Measurements from ENCODE around the gene NMT2.

DNA sequence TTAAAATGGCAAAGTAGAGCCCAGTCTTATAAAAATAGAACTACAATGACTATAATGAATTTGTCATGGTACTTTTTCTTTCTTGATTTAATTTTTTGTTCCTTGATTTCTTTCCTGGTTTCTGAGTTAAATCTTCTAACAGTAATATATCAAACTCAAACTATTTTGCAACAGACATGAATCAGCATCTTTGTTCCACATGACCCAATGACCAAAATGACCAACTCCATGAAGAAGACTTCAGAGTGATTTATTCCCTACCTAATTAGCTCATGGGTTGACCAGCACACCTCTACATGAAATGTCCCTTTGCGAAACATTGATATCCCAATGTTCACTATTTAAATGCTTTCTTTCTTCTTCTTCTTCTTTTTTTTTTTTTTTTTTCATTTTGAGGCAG, 30.9 kb downstream of the NMT2 start:
- TF ChIP-seq, protein P1, sequence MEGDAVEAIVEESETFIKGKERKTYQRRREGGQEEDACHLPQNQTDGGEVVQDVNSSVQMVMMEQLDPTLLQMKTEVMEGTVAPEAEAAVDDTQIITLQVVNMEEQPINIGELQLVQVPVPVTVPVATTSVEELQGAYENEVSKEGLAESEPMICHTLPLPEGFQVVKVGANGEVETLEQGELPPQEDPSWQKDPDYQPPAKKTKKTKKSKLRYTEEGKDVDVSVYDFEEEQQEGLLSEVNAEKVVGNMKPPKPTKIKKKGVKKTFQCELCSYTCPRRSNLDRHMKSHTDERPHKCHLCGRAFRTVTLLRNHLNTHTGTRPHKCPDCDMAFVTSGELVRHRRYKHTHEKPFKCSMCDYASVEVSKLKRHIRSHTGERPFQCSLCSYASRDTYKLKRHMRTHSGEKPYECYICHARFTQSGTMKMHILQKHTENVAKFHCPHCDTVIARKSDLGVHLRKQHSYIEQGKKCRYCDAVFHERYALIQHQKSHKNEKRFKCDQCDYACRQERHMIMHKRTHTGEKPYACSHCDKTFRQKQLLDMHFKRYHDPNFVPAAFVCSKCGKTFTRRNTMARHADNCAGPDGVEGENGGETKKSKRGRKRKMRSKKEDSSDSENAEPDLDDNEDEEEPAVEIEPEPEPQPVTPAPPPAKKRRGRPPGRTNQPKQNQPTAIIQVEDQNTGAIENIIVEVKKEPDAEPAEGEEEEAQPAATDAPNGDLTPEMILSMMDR (IDR thresholded peaks at IDR 0.05 in 2 of 3, conservative IDR thresholded peaks at IDR 0.05 in 1 of 3; ENCODE audit: control insufficient read depth in 2 of 3, extremely low read depth in 1 of 3, insufficient read depth in 1 of 3, low read depth in 3 of 3, low read length in 3 of 3), result no peak
- no peak for TF ChIP-seq USF2 (IDR thresholded peaks at IDR 0.05; ENCODE audit: borderline replicate concordance, low read depth, low read length)
- no peak for TF ChIP-seq POLR2A (IDR thresholded peaks at IDR 0.05; ENCODE audit: low read depth, low read length)
- TF ChIP-seq SP1 (IDR thresholded peaks at IDR 0.05; ENCODE audit: low read depth, low read length), result no peak
- no peak for TF ChIP-seq RAD21 (IDR thresholded peaks at IDR 0.05; ENCODE audit: insufficient read depth, low read depth, low read length)
- no peak for TF ChIP-seq ZZZ3 (IDR thresholded peaks at IDR 0.05; ENCODE audit: control insufficient read depth, insufficient read length, low read depth)

Measured in GM12878 (cell line).